Measurements from ENCODE around the gene C21orf58. TPM values are rescaled to one million over a fixed set of nuclear protein-coding genes. Genes with fewer than 3 reads are reported as not detected.

The C21orf58 gene
- polyA plus RNA-seq, 4 donors, result 6.1 to 26.2 (median 16.9) TPM

GRCh38 chr21:46299167-46299566 lies 24.5 kb downstream of the C21orf58 start:
- DNase-seq (ENCODE audit: low read depth in 4 of 4, low spot score in 2 of 4), result no peak

DNA sequence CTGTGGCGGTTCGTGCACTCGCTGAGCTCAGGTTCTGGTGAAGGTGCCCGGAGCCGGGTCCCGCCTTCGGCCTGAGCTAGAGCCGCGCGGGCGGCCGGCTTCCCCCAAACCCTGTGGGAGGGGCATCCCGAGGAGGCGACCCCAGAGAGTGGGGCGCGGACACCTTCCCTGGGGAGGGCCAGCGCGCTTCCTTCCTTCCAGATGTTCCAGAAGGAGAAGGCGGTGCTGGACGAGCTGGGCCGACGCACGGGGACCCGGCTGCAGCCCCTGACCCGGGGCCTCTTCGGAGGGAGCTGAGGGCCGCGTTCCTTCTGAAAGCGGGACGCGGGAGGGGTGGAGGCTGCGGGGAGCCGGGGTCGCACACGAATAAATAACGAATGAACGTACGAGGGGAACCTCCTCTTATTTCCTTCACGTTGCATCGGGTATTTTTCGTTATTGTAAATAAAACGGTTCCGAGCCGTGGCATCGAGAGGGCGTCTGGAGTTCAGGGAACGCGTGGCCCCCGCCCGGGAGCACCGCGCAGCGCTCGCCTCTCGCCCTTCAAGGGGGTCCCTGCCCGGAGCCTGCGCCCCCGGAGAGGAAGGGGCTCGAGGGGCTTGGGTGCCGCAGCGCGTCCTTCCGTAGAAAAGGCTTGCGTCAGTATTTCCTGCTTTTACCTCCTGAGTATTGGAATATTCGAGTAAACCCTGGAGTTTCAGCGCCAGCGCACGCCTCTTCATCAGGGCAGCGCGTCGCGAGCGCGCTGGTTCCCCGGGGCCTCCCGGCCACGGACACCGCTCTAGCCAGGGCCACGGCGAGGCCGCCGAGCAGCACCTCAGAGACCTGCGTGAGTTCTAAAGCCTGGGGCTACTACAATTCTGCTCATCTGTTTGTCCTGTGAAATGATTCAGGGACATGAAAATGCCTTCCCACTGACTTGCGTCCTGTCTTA lies 26.1 kb downstream of the C21orf58 start:
- DNase-seq (ENCODE audit: low read depth in 4 of 4, low spot score in 2 of 4), result no peak

DNA sequence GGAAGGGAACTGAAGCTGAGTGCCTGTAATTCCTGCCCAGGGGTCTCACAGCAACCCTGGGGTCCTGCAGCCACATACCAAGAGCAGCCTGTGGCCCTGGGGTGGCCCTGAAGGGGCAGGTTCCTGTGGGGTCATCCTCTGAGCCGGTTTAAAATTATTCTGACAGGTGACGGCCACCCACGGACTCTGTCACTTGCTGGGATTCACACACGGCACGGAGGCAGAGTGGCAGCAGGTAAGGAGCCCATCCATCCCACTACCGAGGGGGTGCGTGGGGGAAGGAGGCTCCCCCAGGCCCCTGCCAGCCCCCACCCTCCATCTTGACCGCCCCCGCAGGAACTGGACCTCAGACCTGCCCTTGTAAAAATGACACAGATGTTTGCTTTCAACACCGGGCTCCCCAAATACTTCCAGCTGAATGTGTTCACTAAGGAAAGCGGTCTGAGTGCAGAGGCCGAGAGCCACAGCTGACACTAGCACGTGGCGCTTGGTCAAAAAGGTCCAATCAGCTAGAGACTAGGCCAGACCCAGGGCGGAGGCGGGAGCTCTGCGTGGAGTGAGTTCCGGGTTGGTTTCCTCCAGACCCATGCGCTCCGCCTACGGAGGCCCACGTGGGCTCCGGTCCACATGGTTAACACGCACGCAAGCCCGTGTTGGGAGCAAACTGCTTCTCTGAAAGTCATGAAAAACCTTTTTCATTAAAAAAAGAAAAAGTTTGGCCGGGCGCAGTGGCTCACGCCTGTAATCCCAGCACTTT lies 27.5 kb downstream of the C21orf58 start:
- peak in 3 of 4 donors; percentile 45 to 62 (median 51) for DNase-seq (ENCODE audit: low read depth in 4 of 4, low spot score in 2 of 4)

GRCh38 chr21:46295177-46295770 lies 28.4 kb downstream of the C21orf58 start:
- DNase-seq (ENCODE audit: low read depth in 4 of 4, low spot score in 2 of 4), result no peak

GRCh38 chr21:46294647-46295176 lies 29.0 kb downstream of the C21orf58 start:
- no peak for DNase-seq (ENCODE audit: low read depth in 4 of 4, low spot score in 2 of 4)

DNA sequence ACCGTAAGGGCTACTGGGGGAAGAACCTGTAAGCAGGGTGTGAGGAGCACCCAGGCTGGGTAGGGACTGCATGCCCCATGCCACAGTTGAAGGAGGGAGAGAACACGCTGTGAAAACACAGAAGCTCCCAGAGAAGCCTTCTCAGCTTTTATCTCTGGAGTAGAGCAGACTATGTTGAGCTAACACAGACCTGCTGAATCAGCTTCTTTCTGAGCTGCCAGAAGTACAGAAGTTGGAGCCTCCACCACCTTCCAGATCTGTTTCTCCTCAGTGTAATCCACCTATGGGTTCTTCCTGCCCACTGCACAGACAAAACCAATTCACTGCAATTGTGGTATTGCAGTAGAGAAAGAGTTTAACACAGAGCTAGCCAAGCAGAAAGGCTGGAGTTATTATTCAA lies 32.1 kb downstream of the C21orf58 start:
- no peak for DNase-seq (ENCODE audit: low read depth in 4 of 4, low spot score in 2 of 4)

GRCh38 chr21:46289655-46290179 lies 34.0 kb downstream of the C21orf58 start:
- no peak for DNase-seq (ENCODE audit: low read depth in 4 of 4, low spot score in 2 of 4)

DNA sequence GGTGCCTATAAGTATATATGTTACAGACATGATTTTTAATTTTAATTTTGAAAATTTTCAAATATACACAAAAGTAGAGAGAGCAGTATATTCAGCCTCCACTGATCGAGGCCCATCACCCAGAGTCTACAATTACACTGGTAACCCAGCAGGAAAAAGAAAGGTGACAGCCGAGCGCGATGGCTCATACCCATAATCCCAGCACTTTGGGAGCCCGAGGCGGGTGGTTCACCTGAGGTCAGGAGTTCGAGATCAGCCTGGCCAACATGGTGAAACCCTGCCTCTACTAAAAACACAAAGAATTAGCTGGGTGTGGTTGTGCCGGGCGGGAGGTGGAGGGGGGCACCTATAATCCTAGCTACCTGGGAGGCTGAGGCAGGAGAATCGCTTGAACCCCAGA lies 36.1 kb downstream of the C21orf58 start:
- no peak for DNase-seq (ENCODE audit: low read depth in 4 of 4, low spot score in 2 of 4)

GRCh38 chr21:46286648-46287002 lies 37.0 kb downstream of the C21orf58 start:
- DNase-seq (ENCODE audit: low read depth in 4 of 4, low spot score in 2 of 4), result no peak

DNA sequence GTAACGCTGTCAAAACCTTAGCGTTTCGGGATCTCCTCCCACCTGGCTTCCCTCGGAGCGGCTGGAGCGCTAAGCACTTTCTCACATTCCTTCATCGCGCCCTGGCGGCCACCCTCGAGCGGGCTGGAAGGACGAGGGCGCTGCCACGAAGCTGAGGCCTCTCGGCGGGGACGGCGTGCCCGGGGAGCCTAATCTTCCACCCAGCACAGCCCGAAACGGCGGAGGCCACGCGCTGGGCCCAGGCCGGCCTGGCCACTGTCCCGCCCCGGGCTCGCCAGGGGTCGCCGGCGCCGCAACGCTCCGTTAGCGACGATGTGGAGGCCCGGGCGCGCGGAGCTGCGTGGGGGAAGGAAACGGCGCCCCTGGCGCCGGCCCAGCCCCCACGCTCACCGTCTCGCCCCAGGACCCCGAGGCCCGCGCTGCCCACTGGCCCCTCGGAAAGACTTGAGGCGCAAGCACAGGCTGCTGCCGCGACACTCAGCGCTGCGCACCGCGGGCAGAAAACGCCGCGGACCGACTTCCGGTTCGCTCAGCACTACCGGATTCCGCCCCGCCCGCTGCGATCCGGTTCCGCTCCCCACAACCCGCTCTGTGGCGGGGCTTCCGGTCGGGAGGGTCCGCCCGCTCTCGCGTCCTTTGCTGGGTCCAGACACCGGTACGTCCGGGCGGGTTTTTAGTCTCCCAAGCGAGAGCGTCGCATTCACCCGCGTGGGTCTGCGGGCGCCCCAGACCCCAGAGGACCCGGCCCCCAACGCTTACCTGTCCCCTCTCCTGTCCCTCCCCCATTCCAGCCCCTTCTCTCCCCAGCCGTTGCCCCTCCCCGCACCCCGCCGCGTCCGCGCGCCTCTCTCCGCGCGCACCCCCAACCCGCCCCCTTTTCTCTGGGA lies 37.7 kb downstream of the C21orf58 start, which contains the start of gene YBEY:
TSS of gene YBEY (plus strand) at position 582 of the 887 bp plus-strand sequence. CDS start 572 bp downstream, outside the sequence.
- DNase-seq (ENCODE audit: low read depth in 4 of 4, low spot score in 2 of 4), result peak; percentile 76 to 85 (median 82)

GRCh38 chr21:46285206-46285661 lies 38.4 kb downstream of the C21orf58 start, which contains the start of gene MCM3AP:
MCM3AP (minus strand) TSS chr21:46285611; CDS start chr21:46285286, 325 bp downstream.
- no peak for DNase-seq (ENCODE audit: low read depth in 4 of 4, low spot score in 2 of 4)

DNA sequence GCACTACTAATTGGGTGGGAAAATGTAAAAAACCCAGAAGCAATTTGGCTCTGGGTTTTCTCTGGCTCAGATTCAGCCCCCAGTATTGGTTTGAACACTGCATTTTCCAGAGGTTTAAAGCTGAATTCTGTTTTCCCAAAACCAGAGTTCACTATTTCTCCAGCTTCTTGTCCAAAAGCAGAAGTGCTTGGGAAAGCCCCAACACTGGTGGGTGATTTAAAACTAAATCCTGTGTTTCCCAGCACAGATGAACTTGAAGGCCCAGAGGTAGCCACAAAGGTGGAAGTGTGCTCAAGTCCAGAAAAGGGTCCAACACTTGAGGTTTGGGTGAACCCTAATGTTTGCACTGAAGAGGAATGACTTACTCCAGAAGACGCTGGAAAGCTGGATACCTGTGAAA lies 38.9 kb downstream of the C21orf58 start:
- no peak for DNase-seq (ENCODE audit: low read depth in 4 of 4, low spot score in 2 of 4)

DNA sequence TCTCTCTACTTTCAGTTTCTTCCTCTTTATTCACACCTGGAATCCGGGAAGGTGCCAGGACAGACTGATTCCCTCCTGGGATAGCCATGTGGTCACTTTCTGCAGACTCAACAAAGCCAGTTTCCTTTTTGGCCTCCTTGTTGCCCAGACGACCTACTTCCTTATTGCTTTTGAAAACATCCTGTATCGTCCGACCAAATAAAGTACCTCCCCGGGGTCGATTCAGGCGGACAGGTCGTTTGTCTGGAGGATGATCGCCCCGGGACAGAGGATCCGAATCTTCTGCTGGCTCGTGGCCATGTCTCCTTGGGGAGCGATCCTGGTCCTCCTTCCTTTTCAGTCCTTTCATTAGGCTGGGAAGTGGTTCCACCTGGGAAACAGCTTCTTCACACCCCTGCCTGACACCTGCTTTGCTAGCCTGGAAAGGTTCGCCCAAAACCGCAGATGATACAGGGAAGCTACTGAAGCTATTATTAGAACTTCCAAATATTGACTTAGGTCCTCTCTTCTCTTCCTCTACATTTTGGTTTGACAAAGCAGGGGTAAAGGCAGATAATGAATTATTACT lies 39.5 kb downstream of the C21orf58 start:
- DNase-seq (ENCODE audit: low read depth in 4 of 4, low spot score in 2 of 4), result no peak

DNA sequence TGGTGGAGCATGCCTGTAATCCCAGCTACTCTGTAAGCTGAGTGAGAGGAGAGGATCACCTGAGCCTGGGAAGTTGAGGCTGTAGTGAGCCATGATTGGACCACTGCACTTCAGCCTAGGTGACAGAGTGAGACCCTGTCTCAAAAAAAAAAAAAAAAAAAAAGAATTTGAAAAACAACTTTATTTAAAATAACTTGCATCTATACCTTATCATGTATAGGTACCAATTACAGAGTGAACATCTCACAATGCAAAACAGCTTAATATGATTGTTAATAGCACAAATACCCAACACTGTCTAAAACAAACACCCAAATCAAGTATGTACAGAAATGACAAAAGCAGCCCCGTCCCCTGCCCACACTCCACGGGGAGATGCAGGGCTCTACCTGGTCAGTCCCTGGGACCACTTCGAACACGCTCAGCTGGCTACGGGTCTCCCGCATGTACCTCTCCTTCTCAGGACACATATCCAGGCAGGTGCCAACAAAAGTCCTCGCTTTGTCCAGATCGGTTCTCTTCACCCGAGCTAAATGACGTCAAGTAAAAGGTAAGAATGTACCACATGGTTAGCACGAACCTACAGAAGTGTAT lies 48.8 kb downstream of the C21orf58 start:
- no peak for DNase-seq (ENCODE audit: low read depth in 4 of 4, low spot score in 2 of 4)

- DNase-seq (ENCODE audit: low read depth in 4 of 4, low spot score in 2 of 4), result no peak
Observed at GRCh38 chr21:46273341-46273740, 50.3 kb downstream of the C21orf58 start.

- DNase-seq (ENCODE audit: low read depth in 4 of 4, low spot score in 2 of 4), result no peak
Observed at GRCh38 chr21:46269466-46269865, 54.2 kb downstream of the C21orf58 start.

GRCh38 chr21:46268371-46268770 lies 55.3 kb downstream of the C21orf58 start:
- DNase-seq (ENCODE audit: low read depth in 4 of 4, low spot score in 2 of 4), result no peak

- no peak for DNase-seq (ENCODE audit: low read depth in 4 of 4, low spot score in 2 of 4)
Observed at GRCh38 chr21:46266946-46267345, 56.7 kb downstream of the C21orf58 start.
